ENCODE measurements around the gene SLC30A4.
"Not testable (repeated sequence)": the region's sequence is repeated elsewhere in the genome, so short reads cannot be mapped to it uniquely, and the experiment has no call there.

Gene SLC30A4, protein sequence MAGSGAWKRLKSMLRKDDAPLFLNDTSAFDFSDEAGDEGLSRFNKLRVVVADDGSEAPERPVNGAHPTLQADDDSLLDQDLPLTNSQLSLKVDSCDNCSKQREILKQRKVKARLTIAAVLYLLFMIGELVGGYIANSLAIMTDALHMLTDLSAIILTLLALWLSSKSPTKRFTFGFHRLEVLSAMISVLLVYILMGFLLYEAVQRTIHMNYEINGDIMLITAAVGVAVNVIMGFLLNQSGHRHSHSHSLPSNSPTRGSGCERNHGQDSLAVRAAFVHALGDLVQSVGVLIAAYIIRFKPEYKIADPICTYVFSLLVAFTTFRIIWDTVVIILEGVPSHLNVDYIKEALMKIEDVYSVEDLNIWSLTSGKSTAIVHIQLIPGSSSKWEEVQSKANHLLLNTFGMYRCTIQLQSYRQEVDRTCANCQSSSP

DNA sequence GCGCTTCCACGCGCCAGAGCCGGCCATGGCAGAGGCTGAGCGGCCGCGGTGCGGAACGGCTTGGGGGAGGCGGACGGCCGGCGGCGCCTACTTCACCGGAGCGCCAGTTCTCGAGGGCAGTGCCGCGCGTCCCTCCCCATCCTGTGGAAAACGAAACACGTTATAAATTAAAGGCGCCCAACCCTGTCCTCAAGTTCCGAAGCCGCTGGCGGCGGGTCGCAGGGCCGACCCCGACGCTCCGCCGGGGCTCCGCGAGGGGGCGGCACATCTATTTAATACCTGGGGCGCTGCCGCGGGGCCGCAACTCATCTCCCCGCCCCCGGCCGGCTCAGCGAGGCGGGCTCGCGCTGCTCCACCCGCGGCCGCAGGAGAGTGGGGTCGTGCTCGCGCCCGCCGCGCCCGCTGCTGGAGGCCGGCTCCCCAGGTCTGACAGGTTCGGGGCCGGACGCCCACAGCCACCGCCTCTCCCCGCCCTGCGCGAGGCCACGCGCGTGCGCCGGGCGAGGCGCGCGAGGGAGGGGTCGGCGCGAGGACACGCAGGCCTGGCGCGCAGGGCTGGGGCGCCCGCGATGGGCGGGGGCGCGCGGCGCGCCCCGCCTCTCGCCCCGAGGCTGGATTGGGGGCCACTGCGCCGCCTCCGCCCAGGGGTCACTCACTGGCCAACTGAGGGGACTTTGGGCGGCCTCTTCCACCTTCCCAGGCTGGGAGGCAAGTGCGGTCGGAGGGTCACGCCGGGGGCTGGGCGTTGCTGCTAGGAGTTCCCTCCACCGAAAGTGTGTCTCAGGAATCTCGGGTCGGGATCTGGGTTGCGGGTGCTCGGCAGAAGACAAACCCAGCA is at the start of gene SLC30A4:
SLC30A4 (minus strand) TSS at position 428 of the 838 bp plus-strand sequence; CDS start at position 27, 401 bp downstream.
- DNase-seq (ENCODE audit: low spot score) = peak; percentile 27

DNA sequence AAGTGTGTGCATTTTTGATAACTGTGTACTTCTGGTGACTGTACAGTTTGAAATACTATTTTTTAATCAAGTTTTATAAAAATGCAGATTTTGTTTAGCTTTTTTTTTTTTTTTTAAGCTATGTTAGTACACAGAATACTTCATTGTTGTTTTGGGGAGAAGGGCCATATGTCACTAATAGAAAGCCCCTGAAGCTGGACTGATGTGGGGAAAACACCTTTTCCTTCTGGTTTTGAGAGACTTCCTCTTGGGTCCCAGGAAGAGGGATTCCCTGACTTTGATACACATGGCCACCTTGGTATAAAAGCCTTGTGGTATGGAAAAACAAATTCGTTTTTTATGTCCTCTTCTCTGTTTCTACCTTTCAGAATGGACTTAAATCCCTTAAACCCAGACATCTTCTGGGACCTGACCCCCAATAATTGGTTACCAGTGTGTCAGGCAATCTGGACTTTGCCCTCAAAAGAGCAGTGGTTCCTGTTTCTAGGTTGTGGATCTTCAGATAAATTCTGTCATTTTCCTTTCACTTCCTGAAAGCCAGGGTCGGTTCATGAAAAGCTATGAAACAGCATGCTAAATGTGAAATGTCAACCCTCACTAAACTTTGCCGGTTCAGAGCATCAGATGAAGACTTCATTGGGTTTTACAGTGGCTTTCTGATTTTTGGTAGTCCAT is 33.5 kb upstream of the SLC30A4 start:
- DNase-seq (ENCODE audit: low spot score) = no peak

DNA sequence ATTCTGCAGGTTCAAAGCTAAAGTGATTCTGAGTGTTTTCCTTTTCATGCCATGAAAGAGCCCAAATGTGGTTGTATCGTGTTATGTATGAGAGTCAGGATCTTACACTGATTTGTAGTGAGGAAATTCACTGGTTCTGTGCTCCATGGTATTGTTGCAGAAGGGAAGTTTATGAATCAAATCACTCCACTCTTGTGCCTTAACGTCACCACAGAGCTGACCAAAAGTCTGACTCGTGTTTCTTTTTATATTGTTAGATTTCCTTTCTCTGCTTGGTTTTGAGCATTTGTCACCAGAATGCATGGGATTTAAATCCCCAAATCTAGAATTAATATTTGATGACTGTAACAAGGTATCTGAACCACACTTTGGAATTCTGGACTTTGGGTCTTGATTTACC is 29.1 kb upstream of the SLC30A4 start:
- DNase-seq (ENCODE audit: low spot score) = peak; percentile 10

DNA sequence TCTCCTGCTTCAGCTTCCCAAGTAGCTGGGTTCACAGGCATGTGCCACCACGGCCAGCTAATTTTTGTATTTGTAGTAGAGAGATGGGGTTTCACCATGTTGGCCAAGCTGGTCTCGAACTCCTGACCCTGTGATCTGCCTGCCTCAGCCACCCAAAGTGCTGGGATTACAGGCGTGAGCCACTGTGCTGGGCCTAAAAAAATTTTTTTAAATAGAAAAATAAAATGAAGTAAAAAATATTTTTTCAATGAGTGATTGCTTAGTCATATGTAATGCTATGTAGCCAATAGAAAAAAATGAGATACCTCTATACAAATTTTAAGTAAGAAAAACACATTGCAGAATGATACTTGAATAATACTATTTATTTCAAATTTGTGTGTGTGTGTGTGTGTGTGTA is 27.9 kb upstream of the SLC30A4 start:
- DNase-seq (ENCODE audit: low spot score) = peak; percentile 13

DNA sequence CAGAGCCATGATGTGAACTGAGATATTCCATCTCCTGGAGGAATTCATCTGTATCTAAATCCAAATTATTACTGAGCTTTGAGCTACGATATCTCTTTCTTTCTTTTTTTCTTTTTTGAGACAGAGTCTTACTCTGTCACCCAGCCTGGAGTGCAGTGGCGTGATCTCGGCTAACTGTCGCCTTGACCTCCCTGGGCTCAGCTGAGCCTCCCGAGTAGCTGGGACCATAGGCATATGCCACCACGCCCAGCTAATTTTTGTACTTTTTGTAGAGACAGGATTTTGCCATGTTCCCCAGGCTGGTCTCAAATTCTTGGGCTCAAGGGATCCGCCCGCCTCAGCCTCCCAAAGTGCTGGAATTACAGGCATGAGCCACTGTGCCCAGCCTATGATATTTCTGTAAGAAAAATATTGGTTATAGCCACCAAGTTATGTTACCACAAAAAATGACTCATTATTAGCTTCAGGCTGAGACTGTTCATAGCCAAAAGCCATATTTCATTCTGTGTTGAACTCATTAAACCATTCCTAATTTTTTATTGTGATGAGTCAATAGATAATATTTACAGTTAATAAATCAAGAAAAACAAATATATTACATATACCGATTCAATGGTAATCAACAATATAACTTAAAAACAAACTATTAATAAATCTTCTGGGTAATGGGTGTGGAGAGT is 27.1 kb upstream of the SLC30A4 start:
- DNase-seq (ENCODE audit: low spot score) = no peak

DNA sequence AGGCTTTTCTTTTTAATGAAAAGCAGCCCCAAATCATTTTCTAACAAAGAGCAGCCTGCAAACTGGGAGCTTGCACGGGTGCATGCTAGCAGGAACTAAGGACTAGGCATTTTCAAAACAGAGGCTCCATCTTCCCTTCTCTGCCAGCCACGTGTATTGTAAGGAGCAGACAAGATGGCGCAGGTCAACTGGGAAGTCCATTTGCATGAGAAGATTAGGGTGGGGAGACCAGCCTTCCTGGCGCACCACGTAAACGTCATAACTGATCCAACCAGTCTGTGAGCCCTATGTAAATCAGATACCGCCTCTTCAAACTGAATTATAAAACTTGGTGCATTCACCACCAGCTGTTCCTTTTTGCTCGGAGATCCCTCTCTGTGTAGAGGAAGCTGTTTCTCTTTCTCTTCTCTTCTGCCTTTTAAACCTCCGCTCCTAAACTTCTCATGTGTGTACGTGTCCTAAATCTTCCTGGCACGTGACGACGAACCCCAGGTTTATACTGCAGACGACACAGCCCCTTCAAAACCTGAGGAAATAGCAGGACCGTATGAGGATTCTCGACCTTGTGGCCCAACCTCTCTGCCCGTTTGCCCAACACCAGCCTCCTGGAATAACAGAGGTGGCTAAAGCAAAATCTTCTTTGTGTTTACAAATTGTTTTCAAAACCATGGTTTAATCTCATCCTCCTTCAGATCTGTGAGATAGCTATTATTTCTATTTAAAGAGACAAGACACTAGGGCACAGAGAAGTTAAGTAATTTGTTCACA is 26.4 kb upstream of the SLC30A4 start:
- DNase-seq (ENCODE audit: low spot score) = no peak

DNA sequence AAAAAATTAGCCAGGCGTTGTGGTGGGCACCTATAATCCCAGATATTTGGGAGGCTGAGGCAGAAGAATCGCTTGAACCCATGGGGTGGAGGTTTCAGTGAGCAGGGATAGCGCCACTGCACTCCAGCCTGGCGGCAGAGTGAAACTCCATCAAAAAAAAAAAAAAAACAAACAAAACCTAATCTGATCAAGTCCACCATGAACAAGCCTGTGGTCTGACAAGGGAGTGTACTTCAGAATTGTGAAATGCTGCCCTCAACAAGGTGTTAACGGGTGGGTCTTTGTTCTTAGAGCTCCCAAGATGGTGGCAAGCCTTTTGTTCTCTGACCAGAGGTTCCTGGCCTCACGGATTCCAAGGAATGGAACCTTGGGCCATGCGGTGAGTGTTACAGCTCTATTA is 24.2 kb upstream of the SLC30A4 start:
- no peak for DNase-seq (ENCODE audit: low spot score)

DNA sequence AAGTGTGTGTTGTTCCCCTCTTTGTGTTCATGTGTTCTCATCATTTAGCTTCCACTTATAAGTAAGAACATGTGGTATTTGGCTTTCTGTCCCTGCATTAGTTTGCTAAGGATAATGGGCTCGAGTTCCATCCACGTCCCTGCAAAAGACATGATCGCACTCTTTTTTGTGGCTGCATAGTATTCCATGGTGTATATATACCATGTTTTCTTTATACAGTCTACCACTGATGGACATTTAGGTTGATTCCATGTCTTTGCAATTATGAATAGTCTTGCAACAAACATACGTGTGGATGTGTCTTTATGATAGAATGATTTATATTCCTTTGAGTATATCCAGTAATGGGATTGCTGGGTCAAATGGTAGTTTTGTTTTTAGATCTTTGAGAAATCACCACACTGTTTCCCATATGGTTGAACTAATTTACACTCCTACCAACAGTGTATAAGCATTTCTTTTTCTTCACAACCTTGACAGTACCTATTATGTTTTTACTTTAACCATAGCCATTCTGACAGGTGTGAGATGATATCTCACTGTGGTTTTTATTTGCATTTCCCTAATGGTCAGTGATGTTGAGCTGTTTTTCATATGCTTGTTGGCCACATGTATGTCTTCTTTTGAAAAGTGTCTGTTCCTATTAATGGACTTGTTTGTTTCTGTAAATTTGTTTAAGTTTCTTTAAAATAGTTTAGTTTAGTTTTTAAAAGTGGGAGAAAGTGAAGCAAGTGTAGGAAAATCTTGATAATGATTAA is 21.9 kb upstream of the SLC30A4 start:
- no peak for DNase-seq (ENCODE audit: low spot score)

DNA sequence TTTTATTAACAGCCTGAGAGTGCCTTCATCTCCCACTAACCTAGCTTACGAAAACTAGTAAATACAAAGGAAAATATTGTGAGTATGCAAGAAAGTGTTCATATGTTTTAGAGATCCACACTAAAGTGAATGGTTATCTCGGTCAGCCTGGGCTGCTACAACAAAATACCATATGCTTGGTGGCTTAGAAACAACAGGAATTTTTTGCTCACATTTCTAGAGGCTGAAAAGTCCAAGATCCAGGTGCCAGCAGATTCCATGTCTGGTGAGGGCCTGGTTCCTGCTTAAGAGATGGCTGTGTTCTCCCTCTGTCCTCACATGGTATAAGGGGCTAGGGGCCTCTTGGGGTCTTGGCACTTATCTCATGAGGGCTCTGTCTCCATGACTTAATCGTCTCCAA is 20.5 kb upstream of the SLC30A4 start:
- DNase-seq (ENCODE audit: low spot score) = no peak

DNA sequence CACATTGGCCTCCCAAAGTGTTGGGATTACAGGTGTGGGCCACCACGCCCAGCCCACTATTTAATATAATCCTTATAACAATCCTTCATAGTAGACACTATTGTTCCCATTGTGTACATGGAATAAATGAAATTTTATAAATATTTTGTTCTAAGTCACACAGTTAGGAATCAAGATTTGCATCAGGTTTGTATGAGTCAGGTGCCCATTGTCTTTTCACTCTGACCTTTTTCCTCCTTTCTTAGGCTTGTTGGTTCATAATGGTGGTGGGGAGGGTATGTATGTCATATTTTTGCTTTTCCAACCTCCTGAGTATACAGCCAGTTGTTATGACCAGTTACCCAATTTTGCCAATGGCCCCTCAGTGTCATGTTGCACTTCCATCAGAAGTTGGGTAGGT is 18.0 kb upstream of the SLC30A4 start:
- DNase-seq (ENCODE audit: low spot score) = no peak

DNA sequence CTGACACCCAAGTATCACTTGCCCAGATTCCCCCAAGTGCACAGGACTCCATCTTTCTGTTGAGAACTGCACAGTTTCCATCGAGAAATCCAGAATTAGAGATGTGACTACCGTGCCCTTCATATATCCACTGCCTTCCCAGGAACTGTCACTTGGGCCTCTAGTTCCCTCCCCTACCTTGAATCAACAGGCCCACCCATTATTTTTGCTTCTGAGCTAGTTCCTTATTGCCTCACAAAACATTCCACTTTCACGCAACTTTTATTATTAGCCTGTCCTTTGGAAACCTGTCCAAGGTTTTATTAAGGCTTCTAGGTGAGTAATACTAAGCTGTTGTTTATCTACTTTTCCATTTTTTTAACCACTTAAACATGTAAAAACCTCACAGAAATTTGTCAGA is 17.1 kb upstream of the SLC30A4 start:
- no peak for DNase-seq (ENCODE audit: low spot score)

DNA sequence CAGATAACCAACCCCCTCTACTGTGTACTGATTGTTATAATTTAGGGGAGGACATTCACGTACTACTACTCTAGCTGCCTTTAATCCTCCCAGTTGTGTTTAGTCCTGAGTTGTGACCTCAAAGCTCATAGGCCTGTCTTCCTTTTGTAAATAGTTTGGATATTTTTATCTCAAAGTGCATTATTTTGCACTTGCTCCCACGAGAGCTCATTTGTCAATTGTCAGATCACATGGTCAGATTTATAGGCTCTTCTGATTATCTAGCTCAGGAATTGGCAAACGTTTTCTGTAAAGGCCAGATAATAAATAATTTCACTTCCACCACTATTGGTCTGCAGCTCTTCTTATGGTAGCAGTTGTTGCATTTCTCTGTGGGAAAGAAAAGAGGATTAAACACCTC is 14.4 kb upstream of the SLC30A4 start:
- DNase-seq (ENCODE audit: low spot score) = no peak

DNA sequence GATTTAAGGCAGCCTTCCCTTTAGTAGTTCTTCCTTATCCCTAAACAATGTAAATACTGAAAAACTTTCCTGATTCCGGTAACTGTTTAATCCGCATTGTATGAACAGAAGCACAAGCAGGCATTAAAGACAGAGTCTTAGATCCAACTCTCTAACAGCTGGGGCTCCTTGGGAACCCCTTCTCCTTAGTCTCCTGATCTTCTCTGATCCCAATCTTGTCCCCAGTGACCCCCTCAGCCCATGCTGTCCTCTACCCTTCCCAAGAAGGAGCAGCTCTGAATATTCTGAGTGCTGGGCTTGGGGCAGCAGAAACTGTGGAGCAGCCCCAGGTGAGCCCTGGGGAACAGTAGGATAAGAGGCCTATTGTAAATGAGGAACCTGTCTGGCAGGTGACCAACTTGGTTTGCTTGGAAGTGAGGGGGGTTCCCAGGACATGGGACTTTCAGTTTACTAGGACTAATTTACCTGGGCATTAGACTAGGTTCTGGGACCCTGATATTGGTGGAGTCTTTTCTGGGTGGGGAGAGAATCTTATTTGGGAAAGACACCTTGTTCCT is 13.0 kb upstream of the SLC30A4 start:
- DNase-seq (ENCODE audit: low spot score) = no peak

DNA sequence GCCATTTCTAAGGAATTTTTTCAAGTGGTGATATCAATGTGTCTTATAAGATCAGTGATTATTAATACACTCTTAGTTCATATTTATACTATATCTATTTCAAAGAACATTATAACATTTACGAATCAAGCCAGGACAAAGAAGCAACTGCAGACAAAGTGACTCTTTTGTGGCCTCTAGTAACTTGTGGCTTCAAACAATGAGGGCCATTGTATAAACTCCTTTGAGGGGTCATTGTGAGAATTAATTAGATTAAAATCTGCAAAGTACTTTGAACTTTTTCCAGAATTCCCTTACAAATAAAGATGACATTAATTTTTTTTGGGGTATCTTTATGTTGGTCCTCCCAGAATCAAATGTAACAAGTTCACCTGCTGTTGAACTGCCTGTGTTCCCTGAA is 12.3 kb upstream of the SLC30A4 start:
- DNase-seq (ENCODE audit: low spot score) = no peak

DNA sequence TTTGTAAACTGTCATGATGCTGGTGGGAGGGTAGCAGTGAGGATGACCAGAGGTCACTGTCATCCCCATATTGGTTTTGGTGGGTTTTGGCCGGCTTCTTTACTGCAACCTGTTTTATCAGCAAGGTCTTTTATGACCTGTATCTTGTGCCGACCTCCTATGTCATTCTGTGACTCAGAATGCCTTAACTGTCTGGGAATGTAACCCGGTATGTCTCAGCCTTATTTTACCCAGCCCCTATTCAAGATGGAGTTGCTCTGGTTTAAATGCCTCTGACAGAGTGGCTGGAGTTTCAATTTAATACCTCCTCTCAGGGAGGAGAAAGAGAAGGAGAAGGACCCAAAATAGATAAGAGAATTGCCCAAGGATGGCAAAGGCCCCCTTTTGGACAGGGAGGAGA is 10.3 kb upstream of the SLC30A4 start:
- not testable (repeated sequence) for DNase-seq (ENCODE audit: low spot score)

DNA sequence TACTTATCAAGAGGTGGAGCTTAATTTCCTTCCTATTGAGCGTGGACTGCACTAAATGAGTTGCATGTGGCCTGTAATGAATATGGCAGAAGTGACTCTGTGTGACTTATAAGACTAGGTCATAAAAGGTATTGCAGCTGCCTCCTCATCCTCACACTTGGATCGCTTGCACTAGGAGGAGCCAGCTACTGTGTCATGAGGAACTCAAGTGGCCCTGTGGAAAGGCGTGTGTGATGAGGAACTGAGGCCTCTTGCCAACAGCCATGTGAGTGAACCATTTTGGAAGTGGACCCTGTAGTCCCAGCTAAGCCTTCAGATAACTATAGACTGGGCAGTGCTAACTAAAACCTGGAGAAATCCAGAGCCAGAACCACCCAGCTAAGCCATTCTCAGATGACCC is 7.1 kb upstream of the SLC30A4 start:
- no peak for DNase-seq (ENCODE audit: low spot score)

DNA sequence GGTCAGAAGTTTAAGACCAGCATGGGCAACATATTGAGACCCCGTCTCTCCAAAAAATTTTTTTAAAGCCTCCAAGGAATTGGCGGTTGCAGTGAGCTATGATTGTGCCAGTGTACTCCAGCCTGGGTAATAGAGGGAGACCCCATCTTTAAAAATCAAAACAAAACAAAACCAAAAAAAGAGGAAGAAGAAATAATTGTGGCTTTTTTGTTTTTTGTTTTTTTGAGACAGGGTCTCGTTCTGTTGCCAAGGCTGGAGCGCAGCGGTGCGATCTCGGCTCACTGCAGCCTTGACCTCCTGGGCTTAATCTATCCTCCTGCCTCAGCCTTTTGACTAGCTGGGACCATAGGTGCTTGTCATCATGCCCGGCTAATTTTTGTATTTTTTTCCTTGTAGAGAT is 4.5 kb upstream of the SLC30A4 start:
- no peak for DNase-seq (ENCODE audit: low spot score)

DNA sequence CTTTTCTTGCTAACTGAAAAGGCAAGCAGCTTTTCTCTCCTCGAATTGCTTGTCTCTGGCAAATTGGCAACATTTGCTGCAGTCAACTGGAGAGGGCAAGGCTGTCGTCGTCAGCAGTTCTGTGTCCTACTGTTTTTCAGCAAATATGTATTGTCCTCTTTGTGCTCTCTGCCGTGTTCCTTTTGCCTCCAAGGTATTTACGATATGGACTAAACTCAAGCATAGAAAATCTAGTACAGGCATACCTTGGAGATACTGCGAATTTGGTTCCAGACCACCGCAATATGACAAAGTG is 558 bp upstream of the SLC30A4 start:
- no peak for DNase-seq (ENCODE audit: low spot score)

DNA sequence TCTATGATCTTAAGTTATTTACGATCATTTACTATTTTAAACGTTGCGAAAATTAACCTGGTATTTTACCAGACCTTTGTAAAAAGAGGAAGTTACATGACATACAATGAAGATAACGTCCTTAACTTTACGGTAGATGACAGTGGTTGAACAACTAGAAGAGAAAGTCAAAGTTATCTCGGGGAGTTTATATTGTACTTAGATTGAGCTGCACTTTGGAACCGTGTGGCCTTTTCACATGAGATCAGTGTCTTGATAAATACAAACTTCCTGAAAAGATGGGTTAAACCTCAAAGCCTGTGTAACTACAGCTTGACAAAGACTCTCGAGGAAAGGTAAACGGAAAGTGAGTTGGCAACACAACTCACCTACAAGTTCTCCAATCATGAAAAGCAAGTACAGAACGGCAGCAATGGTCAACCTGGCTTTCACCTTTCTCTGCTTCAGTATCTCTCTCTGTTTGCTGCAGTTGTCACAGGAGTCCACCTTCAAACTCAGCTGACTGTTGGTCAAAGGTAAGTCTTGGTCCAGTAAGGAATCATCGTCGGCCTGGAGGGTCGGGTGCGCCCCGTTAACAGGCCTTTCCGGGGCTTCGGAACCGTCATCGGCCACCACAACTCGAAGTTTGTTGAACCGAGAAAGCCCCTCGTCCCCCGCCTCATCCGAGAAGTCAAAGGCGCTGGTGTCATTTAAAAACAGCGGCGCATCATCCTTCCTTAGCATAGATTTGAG is 793 bp downstream of the SLC30A4 start:
- DNase-seq (ENCODE audit: low spot score) = peak; percentile 8

DNA sequence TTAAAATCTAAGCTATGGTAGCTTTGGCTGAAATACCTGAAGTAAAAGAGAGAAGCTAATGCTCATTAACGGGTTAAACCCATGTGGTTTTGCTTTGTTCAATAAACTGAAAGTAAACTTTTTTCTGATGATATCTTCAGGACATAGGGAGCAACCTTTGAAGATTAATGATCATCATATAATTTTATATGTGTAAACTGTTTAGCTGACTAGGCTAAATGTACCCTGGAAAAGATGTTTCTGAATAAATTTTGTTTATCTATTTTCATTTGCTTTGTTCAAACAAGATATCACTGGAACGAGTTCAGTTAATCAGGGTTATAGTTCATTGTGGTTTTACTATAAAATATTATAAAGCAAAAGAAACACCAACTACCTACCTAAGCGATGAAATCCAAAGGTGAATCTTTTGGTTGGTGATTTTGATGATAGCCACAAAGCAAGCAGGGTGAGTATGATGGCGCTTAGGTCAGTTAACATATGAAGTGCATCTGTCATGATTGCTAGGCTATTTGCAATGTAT is 11.7 kb downstream of the SLC30A4 start:
- DNase-seq (ENCODE audit: low spot score) = no peak

Measured in kidney capillary endothelial cell (primary cell).